H9 (cell line): ENCODE data around the gene SNX25. TPM values are rescaled to one million over a fixed set of nuclear protein-coding genes. Genes with fewer than 3 reads are reported as not detected.

ENCODE experiments used
- DNase-seq: peaks from one replicate; pipeline ENCODE4 v3.0.0-alpha.2; 2017
- H2AFZ ChIP-seq: one replicate; pipeline ENCODE4 v1.6.1; 2013; ENCODE audit warnings: mild to moderate bottlenecking, low read length, control low read depth, moderate library complexity
- H2AK5ac ChIP-seq: 2 replicates; pipeline ENCODE4 v1.6.1; 2013; ENCODE audit warnings: low read length, control low read depth, mixed read lengths; ENCODE audit not compliant: insufficient read length
- H2BK120ac ChIP-seq: one replicate; pipeline ENCODE4 v1.6.1; 2013; ENCODE audit warnings: low read depth, mild to moderate bottlenecking, low read length, control low read depth, inconsistent platforms; ENCODE audit not compliant: poor library complexity, severe bottlenecking
- H2BK12ac ChIP-seq: 2 replicates; pipeline ENCODE4 v1.6.1; 2013; ENCODE audit warnings: low read length, control low read depth, mixed read lengths, low read depth; ENCODE audit not compliant: insufficient read length
- H2BK15ac ChIP-seq: 2 replicates; pipeline ENCODE4 v1.6.1; 2013; ENCODE audit warnings: low read depth, low read length, control low read depth
- H2BK20ac ChIP-seq: one replicate; pipeline ENCODE4 v1.6.1; 2013; ENCODE audit warnings: low read depth, mild to moderate bottlenecking, low read length, control low read depth, inconsistent platforms; ENCODE audit not compliant: poor library complexity, severe bottlenecking
- H2BK5ac ChIP-seq: 2 replicates; pipeline ENCODE4 v1.6.1; 2013; ENCODE audit warnings: low read length, control low read depth, mixed read lengths; ENCODE audit not compliant: insufficient read length
- H3K14ac ChIP-seq: 2 replicates; pipeline ENCODE4 v1.6.1; 2013; ENCODE audit warnings: low read length, control low read depth; ENCODE audit not compliant: insufficient read depth
- H3K18ac ChIP-seq: 2 replicates; pipeline ENCODE4 v1.6.1; 2013; ENCODE audit warnings: low read depth, mild to moderate bottlenecking, mixed read lengths, low read length, control low read depth; ENCODE audit not compliant: insufficient read length
- H3K23ac ChIP-seq: 2 replicates; pipeline ENCODE4 v1.6.1; 2013; ENCODE audit warnings: low read length, control low read depth, mixed read lengths, low read depth; ENCODE audit not compliant: insufficient read length
- H3K23me2 ChIP-seq: 2 replicates; pipeline ENCODE4 v1.6.1; 2013; ENCODE audit warnings: low read depth, mild to moderate bottlenecking, mixed read lengths, low read length, control low read depth; ENCODE audit not compliant: insufficient read length, poor library complexity, severe bottlenecking
- H3K27ac ChIP-seq: 2 replicates; pipeline ENCODE4 v1.5.1; 2013; ENCODE audit warnings: low read length, control low read depth, mixed read lengths, low read depth; ENCODE audit not compliant: insufficient read length
- H3K27me3 ChIP-seq: 2 replicates; pipeline ENCODE4 v1.6.1; 2013; ENCODE audit warnings: low read length, control low read depth, inconsistent platforms; ENCODE audit not compliant: insufficient read depth
- H3K4ac ChIP-seq: 2 replicates; pipeline ENCODE4 v1.6.1; 2013; ENCODE audit warnings: low read depth, mild to moderate bottlenecking, control low read depth, inconsistent platforms, low read length, moderate library complexity
- H3K4me1 ChIP-seq: 2 replicates; pipeline ENCODE4 v1.6.1; 2013; ENCODE audit warnings: low read length, control low read depth, inconsistent platforms; ENCODE audit not compliant: insufficient read depth
- H3K4me2 ChIP-seq: 2 replicates; pipeline ENCODE4 v1.6.1; 2013; ENCODE audit warnings: low read length, control low read depth, mixed read lengths; ENCODE audit not compliant: insufficient read length, insufficient read depth
- H3K56ac ChIP-seq: 2 replicates; pipeline ENCODE4 v1.6.1; 2013; ENCODE audit warnings: low read depth, mild to moderate bottlenecking, mixed read lengths, low read length, control low read depth; ENCODE audit not compliant: insufficient read length
- H3K79me1 ChIP-seq: 2 replicates; pipeline ENCODE4 v1.6.1; 2013; ENCODE audit warnings: low read depth, mild to moderate bottlenecking, moderate library complexity, low read length, control low read depth, inconsistent platforms; ENCODE audit not compliant: insufficient read depth, poor library complexity, severe bottlenecking
- H3K79me2 ChIP-seq: 2 replicates; pipeline ENCODE4 v1.6.1; 2013; ENCODE audit warnings: low read length, control low read depth, inconsistent platforms; ENCODE audit not compliant: insufficient read depth
- H3K9ac ChIP-seq: 2 replicates; pipeline ENCODE4 v1.6.1; 2013; ENCODE audit warnings: low read length, control low read depth, mixed read lengths; ENCODE audit not compliant: insufficient read length; ENCODE audit errors: extremely low read depth
- H3K9me3 ChIP-seq: one replicate; pipeline ENCODE4 v1.6.1; 2013; ENCODE audit warnings: low read depth, low read length, inconsistent platforms; ENCODE audit not compliant: control insufficient read depth
- H3T11ph ChIP-seq: one replicate; pipeline ENCODE4 v1.6.1; 2013; ENCODE audit warnings: mild to moderate bottlenecking, low read length, control low read depth, inconsistent platforms
- H4K20me1 ChIP-seq: one replicate; pipeline ENCODE4 v1.6.1; 2013; ENCODE audit not compliant: control insufficient read depth, insufficient read length, insufficient read depth
- H4K5ac ChIP-seq: 2 replicates; pipeline ENCODE4 v1.6.1; 2013; ENCODE audit warnings: low read depth, mild to moderate bottlenecking, mixed read lengths, low read length, control low read depth; ENCODE audit not compliant: insufficient read length
- H4K8ac ChIP-seq: replicated peaks from 2 replicates; pipeline ENCODE4 v1.6.1; 2013; ENCODE audit warnings: low read length, control low read depth, mixed read lengths, low read depth; ENCODE audit not compliant: insufficient read length
- H4K91ac ChIP-seq: 2 replicates; pipeline ENCODE4 v1.6.1; 2013; ENCODE audit warnings: low read depth, mild to moderate bottlenecking, moderate library complexity, mixed read lengths, low read length, control low read depth; ENCODE audit not compliant: insufficient read length
- H3K27ac Mint-ChIP-seq, 3 experiments: 2 replicates in 2 of 3; 3 replicates in 1 of 3; pipeline ENCODE4 v1.8.0; 2020 to 2021; ENCODE audit warnings: mixed read lengths in 3 of 3, mild to moderate bottlenecking in 1 of 3, moderate library complexity in 1 of 3
- H3K27me3 Mint-ChIP-seq: 2 replicates; pipeline ENCODE4 v1.8.0; 2021; ENCODE audit warnings: low read depth, mild to moderate bottlenecking, moderate library complexity, mixed read lengths
- H3K36me3 Mint-ChIP-seq, 3 experiments: 2 replicates in 2 of 3; 3 replicates in 1 of 3; pipeline ENCODE4 v1.8.0; 2020 to 2021; ENCODE audit warnings: low read depth in 3 of 3, mixed read lengths in 3 of 3; ENCODE audit not compliant: insufficient read depth in 1 of 3
- H3K4me1 Mint-ChIP-seq, 2 experiments: 2 replicates each; pipeline ENCODE4 v1.8.0; 2020; ENCODE audit warnings: mixed read lengths in 2 of 2
- H3K4me3 Mint-ChIP-seq, 2 experiments: 2 replicates in 1 of 2; 3 replicates in 1 of 2; pipeline ENCODE4 v1.8.0; 2020 to 2021; ENCODE audit warnings: mild to moderate bottlenecking in 2 of 2, mixed read lengths in 2 of 2, moderate library complexity in 1 of 2
- H3K9me3 Mint-ChIP-seq, 2 experiments: 2 replicates in 1 of 2; 3 replicates in 1 of 2; pipeline ENCODE4 v1.8.0; 2020; ENCODE audit warnings: mild to moderate bottlenecking in 2 of 2, mixed read lengths in 2 of 2, moderate library complexity in 1 of 2
- CTCF ChIP-seq: fragments of 200-600 bp; sonication (generic); conservative IDR thresholded peaks from 3 replicates; pipeline ENCODE4 v1.8.0; 2021; ENCODE audit warnings: antibody characterized with exemption, mild to moderate bottlenecking
- WGBS: extraction: QIAGEN DNeasy Blood & Tissue Kit; methylation state at CpG from one replicate; pipeline ENCODE4 v1.1.7; 2013; ENCODE audit warnings: missing lambda C conversion rate, low lambda C conversion rate, mixed read lengths; ENCODE audit not compliant: insufficient read length; ENCODE audit errors: extremely low coverage; 5-methylcytosine and 5-hydroxymethylcytosine counted together
- total RNA-seq: library from RNA; stranded (reverse); gene quantifications from 2 replicates; pipeline ENCODE4 v1.2.1, GENCODE V29; 2021

Gene SNX25
- total RNA-seq, 1 experiment from 2014 or later, result 28.2 TPM

GRCh38 chr4:185307136-185307950 is 97.9 kb downstream of the SNX25 start:
- peak overlapping the region; percentile 33; the same call in 1 of the 2 replicates for H3K14ac ChIP-seq
- no CpG with 5 or more reads among the region's 5 CpGs for WGBS
- H3K9ac ChIP-seq, result no peak overlapping the region
- H3K4ac ChIP-seq, result no peak overlapping the region; the same call in 1 of the 2 replicates
- H2BK20ac ChIP-seq, result no peak overlapping the region
- H2BK15ac ChIP-seq, result no peak overlapping the region
- no peak overlapping the region for H3K56ac ChIP-seq
- H4K20me1 ChIP-seq, result no peaks in the 10 kb centered on the region
- H3K23ac ChIP-seq, result no peak overlapping the region
- Mint-ChIP-seq H3K4me1 (peaks cover 47 to 52% of the 10 kb centered on the region in 2 experiments), H3K36me3 (peaks cover 0 to 47% (median 46%) of the 10 kb centered on the region in 3 experiments; a peak in 5 of 7 replicates), H3K27ac (peak overlapping the region; percentile 90 to 94 (median 93)), H3K4me3 (no peak overlapping the region; a peak in 2 of 5 replicates), H3K9me3 (no peaks in the 10 kb centered on the region), H3K27me3 (no peaks in the 10 kb centered on the region)
- H2BK5ac ChIP-seq, result no peak overlapping the region
- H3K79me2 ChIP-seq, result no peaks in the 10 kb centered on the region
- no peak overlapping the region for H2BK120ac ChIP-seq
- no peak overlapping the region for H2AFZ ChIP-seq
- no peak overlapping the region for H3K4me2 ChIP-seq
- no peaks in the 10 kb centered on the region for H3K79me1 ChIP-seq
- DNase-seq, result peak; percentile 69
- H2BK12ac ChIP-seq, result peak overlapping the region; percentile 22
- no peaks in the 10 kb centered on the region for H3K27me3 ChIP-seq
- no peaks in the 10 kb centered on the region for H3K9me3 ChIP-seq
- no peaks in the 10 kb centered on the region for H3K23me2 ChIP-seq
- H3T11ph ChIP-seq, result peak overlapping the region; percentile 55
- TF ChIP-seq CTCF, result no peak
- no peak overlapping the region for H4K8ac ChIP-seq
- peak overlapping the region; percentile 79 for H3K27ac ChIP-seq
- peaks cover 13% of the 10 kb centered on the region for H3K4me1 ChIP-seq
- H4K5ac ChIP-seq, result no peak overlapping the region
- H2AK5ac ChIP-seq, result peak overlapping the region; percentile 75
- no peak overlapping the region for H4K91ac ChIP-seq
- peak overlapping the region; percentile 29 for H3K18ac ChIP-seq
